NCI-H446 treated with DMSO at 0.1 percent for 48 hours (cell line): ENCODE data around the gene RNF32.
"Not testable (repeated sequence)": the region's sequence is repeated elsewhere in the genome, so short reads cannot be mapped to it uniquely, and the experiment has no call there.

ENCODE experiments used
- DNase-seq: peaks from one replicate; lab custom pipeline; 2025; lab: John Stamatoyannopoulos, UW

The RNF32 gene

GRCh38 chr7:156614434-156615264, 25.9 kb upstream of the RNF32 start:
- DNase-seq, result no peak

GRCh38 chr7:156616269-156617202, 24.0 kb upstream of the RNF32 start:
- no peak for DNase-seq

GRCh38 chr7:156617215-156617614, 23.4 kb upstream of the RNF32 start:
- no peak for DNase-seq

- no peak for DNase-seq
Measured at GRCh38 chr7:156618078-156618779, 22.3 kb upstream of the RNF32 start.

DNA sequence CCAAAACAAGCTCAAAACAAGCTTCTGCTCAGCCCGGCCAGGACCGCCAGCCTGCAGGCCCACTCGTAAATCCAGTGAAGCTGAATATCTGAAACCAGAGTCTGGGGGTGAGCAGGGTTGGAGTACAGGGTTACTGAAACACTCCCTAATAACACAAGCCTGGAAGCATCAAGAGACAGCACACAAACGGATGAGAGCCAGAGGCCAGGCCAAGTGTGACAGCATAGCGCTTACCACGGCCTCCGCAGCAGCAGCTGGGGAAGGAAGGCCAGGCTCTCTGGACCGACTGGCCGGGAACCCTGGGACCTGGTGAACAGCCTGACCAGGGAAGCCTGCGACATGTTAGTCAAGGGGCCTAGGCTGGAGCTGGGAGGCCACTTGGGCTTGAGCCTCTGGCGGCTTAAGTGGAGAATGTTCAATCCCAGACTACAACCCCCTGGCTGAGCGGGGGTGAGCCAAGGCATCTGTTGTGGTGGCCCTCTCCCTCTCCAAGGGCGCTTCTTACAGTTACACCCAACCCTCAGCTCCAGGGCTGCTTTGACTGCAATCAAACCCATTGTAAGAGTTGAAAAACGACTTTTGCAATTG, 21.7 kb upstream of the RNF32 start:
- no peak for DNase-seq

- not testable (repeated sequence) for DNase-seq
Measured at GRCh38 chr7:156619488-156620290, 20.9 kb upstream of the RNF32 start.

DNA sequence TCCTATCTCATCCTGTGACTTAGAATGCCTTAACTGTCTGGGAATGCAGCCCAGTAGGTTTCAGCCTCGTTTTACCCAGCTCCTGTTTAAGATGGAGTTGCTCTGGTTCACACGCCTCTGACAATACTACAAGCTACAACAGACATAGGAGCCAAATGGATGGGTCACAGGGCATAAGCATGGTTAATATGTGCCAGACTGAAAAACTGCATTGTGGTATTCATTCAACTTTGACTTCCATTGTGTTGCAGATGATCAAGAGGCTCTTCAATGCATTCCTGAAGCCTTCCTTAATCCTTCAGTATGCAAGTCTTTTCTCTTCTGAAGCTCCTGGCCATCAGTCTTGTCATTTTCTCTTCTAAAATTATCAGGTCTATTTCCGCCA, 20.3 kb upstream of the RNF32 start:
- DNase-seq, result no peak

DNA sequence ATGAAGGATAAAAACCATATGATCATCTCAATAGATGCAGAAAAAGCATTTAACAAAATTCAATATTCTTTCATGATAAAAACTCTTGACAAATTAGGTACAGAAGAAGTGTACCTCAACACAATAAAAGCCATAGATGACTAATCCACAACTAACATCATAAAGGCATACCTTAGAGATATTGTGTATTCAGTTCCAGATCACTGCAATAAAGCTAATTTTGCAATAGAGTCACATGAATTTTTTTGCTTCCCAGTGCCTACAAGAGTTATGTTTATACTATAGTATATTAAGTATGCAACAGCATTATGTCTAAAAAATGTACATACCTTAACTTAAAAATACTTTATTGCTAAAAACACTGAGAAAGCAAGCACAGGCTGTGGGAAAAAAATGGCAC, 18.9 kb upstream of the RNF32 start:
- no peak for DNase-seq

GRCh38 chr7:156625580-156625979, 15.0 kb upstream of the RNF32 start:
- DNase-seq, result no peak

DNA sequence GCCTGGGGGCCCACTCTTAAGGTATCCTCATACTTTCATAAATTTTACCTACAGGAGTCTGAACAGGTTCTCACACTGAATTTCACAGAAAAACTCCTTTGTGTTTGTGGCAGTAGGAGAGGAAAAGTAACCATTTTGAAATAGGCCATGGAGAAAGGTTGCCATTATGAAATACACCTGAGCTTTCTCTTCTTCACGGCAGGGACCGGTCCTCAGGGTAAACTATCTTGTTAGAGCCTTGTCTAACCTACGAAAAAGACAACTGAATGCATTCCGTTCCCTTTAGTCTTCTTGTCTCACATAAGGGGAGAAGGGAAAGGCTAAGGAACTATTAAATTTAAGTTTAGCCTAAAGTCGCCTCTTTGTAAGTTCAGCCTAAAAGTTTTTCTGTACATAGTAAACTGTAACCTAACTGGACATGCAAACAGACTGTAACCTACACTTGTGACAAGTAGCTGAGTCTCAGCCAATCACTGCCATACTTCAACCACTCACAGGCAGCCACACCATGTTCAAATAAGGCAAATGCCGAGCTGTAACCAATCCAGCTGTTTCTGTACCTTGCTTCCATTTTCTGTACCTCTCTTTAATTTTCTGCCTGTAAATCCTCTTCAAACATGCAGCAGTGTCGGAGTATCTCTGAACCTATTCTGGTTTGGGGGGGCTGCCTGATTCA, 14.2 kb upstream of the RNF32 start:
- no peak for DNase-seq

DNA sequence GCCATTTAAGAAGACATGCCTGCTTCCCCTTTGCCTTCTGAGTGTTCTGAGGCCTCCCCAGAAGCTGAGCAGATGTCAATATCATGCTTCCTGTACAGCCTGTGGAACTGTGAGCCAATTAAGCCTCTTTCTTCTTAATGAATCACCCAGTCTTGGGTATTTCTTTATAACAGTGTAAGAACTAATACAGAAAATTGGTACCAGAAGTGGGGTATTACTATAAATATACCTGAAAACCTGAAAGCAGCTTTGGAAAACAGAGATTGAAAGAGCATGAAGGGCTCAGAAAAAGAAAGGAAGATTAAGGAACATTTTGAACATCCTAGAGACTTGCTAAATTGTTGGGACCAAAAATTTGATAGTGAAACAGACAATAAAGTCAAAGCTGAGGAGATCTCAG, 12.0 kb upstream of the RNF32 start:
- DNase-seq, result no peak

- no peak for DNase-seq
Measured at GRCh38 chr7:156629873-156630272, 10.7 kb upstream of the RNF32 start.

DNA sequence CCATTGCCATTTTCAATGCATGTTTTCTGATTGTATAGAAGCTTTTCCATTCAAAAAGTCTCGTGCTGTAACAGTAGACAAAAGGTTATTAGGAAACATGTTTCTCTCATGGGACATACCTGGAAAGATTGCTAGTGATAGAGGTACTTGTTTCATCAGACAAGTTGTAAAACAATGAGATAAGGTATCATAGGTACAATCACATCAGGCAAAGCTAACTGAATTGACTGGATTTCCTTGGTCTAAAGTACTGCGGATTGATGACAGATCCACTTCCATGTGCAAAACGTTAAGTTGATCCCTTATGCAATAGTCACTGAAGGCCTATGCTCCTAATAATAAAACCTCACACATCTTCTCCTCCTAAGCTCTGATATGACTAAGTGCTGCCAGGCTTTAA, 6.5 kb upstream of the RNF32 start:
- DNase-seq, result no peak

- no peak for DNase-seq
Measured at GRCh38 chr7:156635529-156636385, 4.8 kb upstream of the RNF32 start.

- DNase-seq, result not testable (repeated sequence)
Measured at GRCh38 chr7:156637093-156637492, 3.5 kb upstream of the RNF32 start.

GRCh38 chr7:156638443-156639077, 2.0 kb upstream of the RNF32 start:
- DNase-seq, result peak; percentile 26

DNA sequence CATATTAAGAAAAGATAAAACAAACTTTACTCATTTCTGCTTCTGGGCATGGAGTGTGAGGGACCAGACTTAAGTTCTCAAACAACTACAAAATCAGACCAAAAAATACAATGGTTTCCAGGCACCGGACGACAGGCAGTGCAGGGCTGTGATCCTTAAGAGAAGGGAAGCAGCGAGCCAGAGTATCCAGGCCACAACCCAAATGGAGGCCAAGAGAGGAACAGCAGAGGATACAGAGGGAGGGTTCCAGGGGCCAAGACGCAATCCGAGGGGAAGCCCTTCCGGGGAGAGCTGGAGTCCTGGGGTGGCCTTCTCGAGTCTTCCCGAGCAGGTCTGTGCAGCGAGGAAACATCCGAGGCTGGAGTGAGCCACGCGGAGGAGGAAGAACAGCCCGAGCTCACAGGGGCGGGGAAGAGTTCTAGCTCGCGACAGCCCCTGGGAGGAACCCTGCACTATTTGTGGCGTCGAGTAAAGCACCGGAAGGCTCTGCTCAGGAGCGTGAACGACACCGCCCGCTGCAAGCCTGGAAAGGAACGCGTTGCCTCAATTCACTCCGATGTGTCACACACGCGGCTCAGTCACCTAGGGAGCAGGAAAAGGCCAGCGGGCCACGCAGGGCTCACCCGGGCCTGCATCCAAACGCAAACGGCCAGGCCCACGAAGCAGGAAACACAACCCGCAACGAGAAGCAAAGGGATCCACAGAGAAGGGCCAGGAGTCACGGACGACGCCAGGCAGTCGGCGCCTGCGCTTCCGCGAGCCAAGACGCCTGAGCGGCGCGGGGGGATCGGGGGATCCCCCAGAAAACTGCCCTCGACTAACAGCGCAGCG, 933 bp upstream of the RNF32 start:
- DNase-seq, result no peak

GRCh38 chr7:156640949-156641485, 443 bp downstream of the RNF32 start:
- no peak for DNase-seq
